Fibroblast of pulmonary artery (primary cell): ENCODE data around the gene STEAP4.
A peak's percentile ranks its signal among the peaks of the same experiment; 100 is the strongest.

ENCODE experiments used
- DNase-seq: peaks from one replicate; pipeline ENCODE4 v3.0.0-alpha.2; 2010; ENCODE audit warnings: low read depth
- H3K4me3 ChIP-seq: replicated peaks from 2 replicates; pipeline ENCODE4 v1.5.1; 2011; ENCODE audit warnings: low read depth, mild to moderate bottlenecking, control low read depth, low read length, moderate library complexity
- CTCF ChIP-seq: IDR thresholded peaks from 2 replicates; pipeline ENCODE4 v1.5.1; 2011; ENCODE audit warnings: mild to moderate bottlenecking, control low read depth, low read length, inconsistent platforms; ENCODE audit errors: missing control alignments

STEAP4 gene

GRCh38 chr7:88316456-88316855 is 9.8 kb upstream of the STEAP4 start:
- no peak for DNase-seq
- no peak for TF ChIP-seq CTCF
- H3K4me3 ChIP-seq = no peak overlapping the region

- DNase-seq = no peak
- TF ChIP-seq CTCF = no peak
- no peak overlapping the region for H3K4me3 ChIP-seq
These were observed 8.8 kb upstream of the STEAP4 start for GRCh38 chr7:88315522-88315921.

GRCh38 chr7:88314061-88314491 is 7.4 kb upstream of the STEAP4 start:
- DNase-seq = no peak
- TF ChIP-seq CTCF = no peak
- H3K4me3 ChIP-seq = no peak overlapping the region

- H3K4me3 ChIP-seq = no peak overlapping the region
- TF ChIP-seq CTCF = no peak
- peak; percentile 10 for DNase-seq
These were observed 5.5 kb upstream of the STEAP4 start for GRCh38 chr7:88312061-88312663.

- H3K4me3 ChIP-seq = no peak overlapping the region
- TF ChIP-seq CTCF = no peak
- DNase-seq = no peak
These were observed 5.0 kb upstream of the STEAP4 start for GRCh38 chr7:88311675-88312036.

GRCh38 chr7:88310956-88311674 is 4.4 kb upstream of the STEAP4 start:
- DNase-seq = no peak
- TF ChIP-seq CTCF = no peak
- no peak overlapping the region for H3K4me3 ChIP-seq

GRCh38 chr7:88309819-88310218 is 3.1 kb upstream of the STEAP4 start:
- TF ChIP-seq CTCF = no peak

More at GRCh38 chr7:88309819-88310218, 3.1 kb upstream of the STEAP4 start:
- no peak for DNase-seq
- H3K4me3 ChIP-seq = no peak overlapping the region
